ENCODE data around the gene IPO4.

IPO4 gene

GRCh38 chr14:24188251-24189058 is at the start of gene IPO4:
TSS of gene IPO4 (minus strand) at chr14:24188816. CDS start at chr14:24188787, 29 bp downstream.
- Mint-ChIP-seq H3K4me3 (peak within 1 kb of the TSS; percentile 96), H3K36me3 (peaks cover 55% of the 10 kb centered on the region), H3K9me3 (no peaks in the 10 kb centered on the region), H3K4me1 (peaks cover 40% of the 10 kb centered on the region), H3K27ac (peak within 1 kb of the TSS; percentile 87), H3K27me3 (no peaks in the 10 kb centered on the region)
- ATAC-seq, result peak; percentile 97

DNA sequence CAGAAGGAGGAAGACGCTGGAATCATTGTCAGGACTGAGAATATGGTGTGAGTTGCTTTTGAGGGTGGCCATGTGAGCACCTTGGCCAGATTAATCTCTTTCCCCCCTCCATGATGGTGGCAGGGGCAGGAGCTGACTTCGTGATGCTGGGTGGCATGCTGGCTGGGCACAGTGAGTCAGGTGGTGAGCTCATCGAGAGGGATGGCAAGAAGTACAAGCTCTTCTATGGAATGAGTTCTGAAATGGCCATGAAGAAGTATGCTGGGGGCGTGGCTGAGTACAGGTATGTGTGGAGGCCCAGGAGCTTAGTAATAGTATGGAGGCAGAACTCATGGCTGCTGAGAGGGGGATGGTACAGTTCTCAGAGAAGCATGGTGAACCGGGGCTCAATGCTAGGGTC is 49.5 kb upstream of the IPO4 start:
- peak overlapping the region; percentile 20 for H3K27ac Mint-ChIP-seq
- peaks cover 55% of the 10 kb centered on the region for H3K36me3 Mint-ChIP-seq
- H3K27me3 Mint-ChIP-seq, result no peaks in the 10 kb centered on the region
- H3K4me3 Mint-ChIP-seq, result no peak overlapping the region
- no peak for ATAC-seq
- peaks cover 80% of the 10 kb centered on the region for H3K4me1 Mint-ChIP-seq
- no peaks in the 10 kb centered on the region for H3K9me3 Mint-ChIP-seq

DNA sequence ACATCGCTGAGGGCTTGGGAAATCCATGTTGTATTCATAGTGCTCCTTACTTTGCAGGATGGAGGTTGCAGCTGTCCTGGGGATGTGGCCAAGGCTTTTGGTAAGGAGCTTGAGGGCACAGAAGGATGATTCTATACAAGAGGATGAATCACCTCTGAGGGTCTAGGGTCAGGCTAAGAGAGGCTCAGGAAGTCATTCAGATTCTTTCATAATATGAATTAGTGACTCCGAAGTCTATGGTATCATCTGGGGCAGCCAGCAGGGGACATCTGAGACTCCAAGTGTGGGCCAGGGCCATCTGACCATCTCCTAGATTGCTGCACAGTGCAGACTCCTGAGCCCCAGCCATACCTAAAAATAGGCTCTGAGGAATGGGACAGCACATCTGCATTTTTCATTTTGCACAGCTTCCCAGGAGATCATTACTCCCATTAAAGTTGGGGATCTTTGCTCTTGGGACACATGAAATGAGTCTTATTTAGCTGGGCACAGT is 48.9 kb upstream of the IPO4 start:
- ATAC-seq, result no peak
- Mint-ChIP-seq H3K36me3 (peaks cover 55% of the 10 kb centered on the region), H3K27me3 (no peaks in the 10 kb centered on the region), H3K9me3 (no peaks in the 10 kb centered on the region), H3K27ac (peak overlapping the region; percentile 20), H3K4me1 (peaks cover 77% of the 10 kb centered on the region), H3K4me3 (no peak overlapping the region)

- no peaks in the 10 kb centered on the region for H3K27me3 Mint-ChIP-seq
- peaks cover 55% of the 10 kb centered on the region for H3K36me3 Mint-ChIP-seq
- H3K27ac Mint-ChIP-seq, result peak overlapping the region; percentile 20
- no peak overlapping the region for H3K4me3 Mint-ChIP-seq
- H3K4me1 Mint-ChIP-seq, result peaks cover 73% of the 10 kb centered on the region
- ATAC-seq, result no peak
- H3K9me3 Mint-ChIP-seq, result no peaks in the 10 kb centered on the region
Observed at GRCh38 chr14:24236689-24237462, 48.3 kb upstream of the IPO4 start.

GRCh38 chr14:24235804-24236688 is 47.4 kb upstream of the IPO4 start:
- H3K27me3 Mint-ChIP-seq, result no peaks in the 10 kb centered on the region
- peaks cover 69% of the 10 kb centered on the region for H3K4me1 Mint-ChIP-seq
- no peak for ATAC-seq
- H3K36me3 Mint-ChIP-seq, result peaks cover 54% of the 10 kb centered on the region
- H3K9me3 Mint-ChIP-seq, result no peaks in the 10 kb centered on the region
- H3K4me3 Mint-ChIP-seq, result no peak overlapping the region
- H3K27ac Mint-ChIP-seq, result peak overlapping the region; percentile 8

- no peak for ATAC-seq
- H3K4me3 Mint-ChIP-seq, result no peak overlapping the region
- H3K27me3 Mint-ChIP-seq, result no peaks in the 10 kb centered on the region
- H3K27ac Mint-ChIP-seq, result peak overlapping the region; percentile 74
- H3K4me1 Mint-ChIP-seq, result peaks cover 55% of the 10 kb centered on the region
- H3K36me3 Mint-ChIP-seq, result peaks cover 38% of the 10 kb centered on the region
- no peaks in the 10 kb centered on the region for H3K9me3 Mint-ChIP-seq
Observed at GRCh38 chr14:24234095-24235005, 45.7 kb upstream of the IPO4 start.

- ATAC-seq, result no peak
- Mint-ChIP-seq H3K4me1 (peaks cover 51% of the 10 kb centered on the region), H3K36me3 (peaks cover 29% of the 10 kb centered on the region)
Observed at GRCh38 chr14:24233538-24233866, 44.9 kb upstream of the IPO4 start.

DNA sequence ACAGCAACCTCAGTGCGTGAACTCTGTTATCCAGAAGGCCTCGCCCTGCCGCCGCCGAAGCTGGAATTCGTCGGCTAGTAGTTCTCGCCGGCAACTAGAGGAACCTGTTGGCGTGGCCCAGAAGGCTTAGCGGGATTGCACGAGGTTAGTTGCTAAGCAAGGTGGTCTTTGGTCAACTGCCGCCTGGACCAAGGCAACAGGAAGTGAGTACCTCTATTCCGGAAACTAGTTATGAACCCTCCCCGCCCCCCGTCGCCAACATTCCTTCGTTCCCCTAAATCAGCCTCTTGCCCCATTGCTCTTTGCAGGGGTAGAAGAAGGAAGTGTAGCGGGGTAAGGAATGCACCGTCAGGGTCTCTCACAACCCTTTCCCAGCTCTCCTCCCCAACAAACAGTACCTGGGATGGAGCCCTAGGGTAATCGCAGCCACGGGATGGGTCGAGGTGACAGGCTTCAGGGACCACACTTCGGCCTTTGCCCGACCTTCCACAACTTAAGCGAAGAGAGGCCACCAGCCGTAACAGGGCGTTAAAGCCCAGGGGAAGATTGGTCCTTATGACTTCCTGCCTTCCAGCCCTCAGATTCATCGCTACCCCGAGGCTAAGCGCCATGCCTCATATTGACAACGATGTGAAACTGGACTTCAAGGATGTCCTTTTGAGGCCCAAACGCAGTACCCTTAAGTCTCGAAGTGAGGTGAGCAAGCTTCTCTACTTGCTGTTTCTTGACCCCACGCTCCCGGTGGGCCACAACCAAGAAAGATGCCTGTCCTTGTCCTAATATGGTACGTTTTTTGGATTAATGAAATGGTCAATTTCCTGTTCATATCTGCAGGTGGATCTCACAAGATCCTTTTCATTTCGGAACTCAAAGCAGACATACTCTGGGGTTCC is 44.3 kb upstream of the IPO4 start, which contains the start of gene GMPR2:
Gene GMPR2 (plus strand): TSS at position 285 of the 893 bp plus-strand sequence. CDS start 325 bp downstream, at position 610.
- peak; percentile 80 for ATAC-seq
- H3K36me3 Mint-ChIP-seq, result peaks cover 23% of the 10 kb centered on the region
- peaks cover 47% of the 10 kb centered on the region for H3K4me1 Mint-ChIP-seq

More at GRCh38 chr14:24233538-24233866, 44.9 kb upstream of the IPO4 start:
- Mint-ChIP-seq H3K9me3 (no peaks in the 10 kb centered on the region), H3K4me3 (peak overlapping the region; percentile 84), H3K27me3 (no peaks in the 10 kb centered on the region), H3K27ac (peak overlapping the region; percentile 74)

GRCh38 chr14:24232121-24232644 is 43.6 kb upstream of the IPO4 start, which contains the start of gene NEDD8:
TSS of gene NEDD8 (minus strand) at chr14:24232367. CDS start at chr14:24232267, 100 bp downstream.
- Mint-ChIP-seq H3K27me3 (no peaks in the 10 kb centered on the region), H3K27ac (peak within 1 kb of the TSS; percentile 74), H3K4me3 (peak within 1 kb of the TSS; percentile 84), H3K9me3 (no peaks in the 10 kb centered on the region), H3K36me3 (peaks cover 22% of the 10 kb centered on the region), H3K4me1 (peaks cover 44% of the 10 kb centered on the region)
- ATAC-seq, result peak; percentile 90

More for the DNA sequence above, 44.3 kb upstream of the IPO4 start, which contains the start of gene GMPR2:
- H3K27ac Mint-ChIP-seq, result peak within 1 kb of the TSS; percentile 74
- no peaks in the 10 kb centered on the region for H3K27me3 Mint-ChIP-seq
- H3K4me3 Mint-ChIP-seq, result peak within 1 kb of the TSS; percentile 84
- H3K9me3 Mint-ChIP-seq, result no peaks in the 10 kb centered on the region

DNA sequence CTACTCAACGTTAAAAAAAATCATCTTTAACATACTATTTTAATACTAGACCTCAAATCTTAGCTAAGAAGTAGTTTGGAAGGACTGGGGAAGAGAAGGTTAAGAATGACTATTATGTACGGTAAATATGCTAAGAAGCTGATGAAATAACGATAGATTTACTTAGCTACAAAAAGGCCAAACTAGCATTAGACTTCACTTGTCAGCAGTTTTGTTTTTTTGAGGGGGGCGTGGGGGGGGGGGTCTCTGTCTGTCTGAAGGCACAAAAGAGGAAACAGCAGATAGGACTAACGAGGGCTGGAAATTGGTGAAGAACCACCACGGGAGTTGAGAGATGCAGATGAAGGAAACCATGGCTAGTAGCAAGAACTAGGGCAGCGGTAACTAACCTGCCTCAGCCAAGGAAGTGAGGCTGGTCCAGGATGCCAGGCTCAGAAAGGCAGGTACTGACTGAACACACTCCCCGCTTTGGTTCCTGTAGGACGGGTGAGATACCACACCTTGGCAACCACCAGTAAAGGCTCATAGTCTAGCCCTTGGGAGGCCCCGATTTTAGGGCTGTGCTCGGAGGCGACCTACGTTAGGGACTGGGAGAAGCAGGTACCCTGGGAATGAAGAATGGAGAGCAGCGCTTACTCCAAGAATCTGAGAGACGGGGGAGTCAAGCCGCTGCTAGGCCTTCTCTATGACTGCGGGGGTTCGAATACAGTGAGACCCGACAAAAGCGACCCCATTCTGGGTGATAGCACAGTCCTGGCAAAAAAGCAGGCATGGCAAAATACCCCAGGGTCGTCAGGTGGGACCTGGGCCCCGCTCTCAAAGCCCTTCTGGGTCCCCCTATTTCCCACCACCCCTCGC is 42.9 kb upstream of the IPO4 start:
- no peak for ATAC-seq
- Mint-ChIP-seq H3K9me3 (no peaks in the 10 kb centered on the region), H3K4me3 (peak overlapping the region; percentile 84), H3K36me3 (peaks cover 18% of the 10 kb centered on the region), H3K27ac (peak overlapping the region; percentile 74), H3K4me1 (peaks cover 45% of the 10 kb centered on the region), H3K27me3 (no peaks in the 10 kb centered on the region)

DNA sequence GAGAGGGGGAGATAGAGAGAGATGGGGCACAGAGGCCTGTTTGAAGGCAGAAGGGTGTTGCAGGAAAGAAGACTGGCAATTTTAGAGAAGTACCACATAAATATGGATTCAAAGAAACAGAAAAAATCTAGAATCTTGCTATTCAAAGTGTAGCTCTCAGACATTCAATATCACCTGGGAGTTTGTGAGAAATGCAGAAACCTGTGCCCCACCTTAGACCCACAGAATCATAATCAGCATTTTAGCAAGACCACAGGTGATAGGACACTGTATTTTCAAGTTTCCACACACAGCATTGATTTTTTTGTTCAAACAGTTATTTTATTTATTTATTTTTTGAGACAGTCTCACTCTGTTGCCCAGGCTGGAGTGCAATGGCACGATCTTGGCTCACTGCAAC is 40.3 kb upstream of the IPO4 start:
- H3K36me3 Mint-ChIP-seq, result peaks cover 8% of the 10 kb centered on the region
- H3K9me3 Mint-ChIP-seq, result no peaks in the 10 kb centered on the region
- no peak for ATAC-seq
- H3K4me1 Mint-ChIP-seq, result peaks cover 36% of the 10 kb centered on the region
- no peak overlapping the region for H3K4me3 Mint-ChIP-seq
- H3K27me3 Mint-ChIP-seq, result no peaks in the 10 kb centered on the region
- no peak overlapping the region for H3K27ac Mint-ChIP-seq

DNA sequence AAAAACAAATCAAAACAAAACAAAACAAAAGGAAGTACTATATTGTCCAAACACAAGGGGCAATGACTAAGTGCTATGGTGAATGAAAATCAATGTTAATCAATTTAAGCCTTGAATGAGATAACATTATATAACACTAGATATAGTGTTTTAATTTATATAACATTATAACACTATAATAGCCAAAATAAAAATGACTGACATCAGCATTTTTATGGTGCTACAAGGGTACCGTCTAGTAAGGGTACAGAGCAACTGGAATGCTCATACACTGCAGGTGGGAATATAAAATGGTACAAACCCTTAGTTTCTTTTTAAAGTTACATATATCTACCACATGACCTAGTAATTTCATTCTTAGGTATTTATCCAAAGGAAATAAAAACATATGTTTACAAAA is 37.9 kb upstream of the IPO4 start:
- Mint-ChIP-seq H3K9me3 (no peaks in the 10 kb centered on the region), H3K27me3 (no peaks in the 10 kb centered on the region), H3K4me3 (no peak overlapping the region), H3K36me3 (peaks cover 8% of the 10 kb centered on the region), H3K27ac (no peak overlapping the region), H3K4me1 (peaks cover 30% of the 10 kb centered on the region)
- no peak for ATAC-seq

All from stimulated activated memory B cell treated with anti-CD40 and anti-IgM and Interleukin-4, amounts not matched to agents 10 μg/mL and 1 μg/mL and 100 μg/mL, for 72 hours (primary cell).